CD4-positive, alpha-beta T cell (primary cell): ENCODE results near the gene IPO11. TPM values are rescaled to one million over a fixed set of nuclear protein-coding genes. Genes with fewer than 3 reads are reported as not detected.

ENCODE experiments used
- ATAC-seq: fragments of 200-7000 bp; cut with Tn5 transposase; one replicate; pipeline ENCODE4 v1.10.0; 2022; ENCODE audit warnings: mild to moderate bottlenecking; ENCODE audit not compliant: poor library complexity
- CTCF ChIA-PET: fragments of 350-600 bp; sonication (Branson Sonifier 250); formaldehyde crosslinking; loops from one replicate; lab custom pipeline; 2021; ENCODE audit warnings: antibody characterized with exemption, inconsistent platforms; lab: Charles Lee
- POLR2A ChIA-PET: fragments of 350-600 bp; sonication (Branson Sonifier 250); formaldehyde crosslinking; loops from one replicate; lab custom pipeline; 2021; ENCODE audit warnings: antibody characterized with exemption, inconsistent platforms; lab: Charles Lee
- DNase-seq, 14 experiments: peaks; one replicate each; pipeline ENCODE4 v3.0.0-alpha.2; 2013 to 2020; ENCODE audit warnings: mixed read lengths in 2 of 14
- H3K27ac ChIP-seq, 2 donors: one replicate each; pipeline versions ENCODE4 v1.5.1 to v1.7.0; 2013; ENCODE audit warnings: low read length in 2 of 2, low read depth in 1 of 2, mild to moderate bottlenecking in 1 of 2
- H3K27me3 ChIP-seq, 2 experiments: 1 replicate in 1 of 2; 2 replicates in 1 of 2; pipeline versions ENCODE4 v1.6.1 to v1.7.0; 2013; ENCODE audit warnings: low read length in 2 of 2, control low read depth in 1 of 2, mild to moderate bottlenecking in 1 of 2, moderate library complexity in 1 of 2; ENCODE audit not compliant: insufficient read depth in 2 of 2, control insufficient read depth in 1 of 2
- H3K36me3 ChIP-seq: one replicate; pipeline ENCODE4 v1.6.1; 2013; ENCODE audit warnings: low read length, control low read depth; ENCODE audit not compliant: insufficient read depth
- H3K4me1 ChIP-seq: one replicate; pipeline ENCODE4 v1.6.1; 2013; ENCODE audit warnings: low read length, control low read depth; ENCODE audit not compliant: insufficient read depth
- H3K4me3 ChIP-seq: one replicate; pipeline ENCODE4 v1.5.1; 2013; ENCODE audit warnings: mild to moderate bottlenecking, low read length, moderate library complexity
- H3K9me3 ChIP-seq, 2 experiments: 1 replicate in 1 of 2; 2 replicates in 1 of 2; pipeline versions ENCODE4 v1.6.1 to v1.7.0; 2013; ENCODE audit warnings: low read length in 2 of 2, mild to moderate bottlenecking in 2 of 2, control low read depth in 1 of 2, moderate library complexity in 1 of 2; ENCODE audit not compliant: control insufficient read depth in 1 of 2, insufficient read depth in 1 of 2
- H3K27ac Mint-ChIP-seq: one replicate; pipeline ENCODE4 v1.8.0; 2020; ENCODE audit warnings: mixed read lengths
- H3K27me3 Mint-ChIP-seq: one replicate; pipeline ENCODE4 v1.8.0; 2021; ENCODE audit warnings: mixed read lengths
- H3K36me3 Mint-ChIP-seq: one replicate; pipeline ENCODE4 v1.8.0; 2021; ENCODE audit warnings: low read depth, mixed read lengths
- H3K4me1 Mint-ChIP-seq: one replicate; pipeline ENCODE4 v1.8.0; 2021; ENCODE audit warnings: low read depth, mixed read lengths
- H3K4me3 Mint-ChIP-seq: one replicate; pipeline ENCODE4 v1.8.0; 2020; ENCODE audit warnings: mild to moderate bottlenecking, mixed read lengths
- H3K9me3 Mint-ChIP-seq: one replicate; pipeline ENCODE4 v1.8.0; 2020; ENCODE audit warnings: mixed read lengths
- intact Hi-C, 2 experiments: fragments of 100-400 bp; cut with DNase I in 1 of 2; cut with micrococcal nuclease in 1 of 2; formaldehyde crosslinking; loops; one replicate each; pipeline versions ENCODE4 v1.15.1 to v1.9.0; 2023 to 2025; cut with DNase I, micrococcal nuclease
- total RNA-seq, 174 experiments: library from RNA in 2 of 174; stranded (reverse) in 2 of 174; gene quantifications; one replicate each; pipeline ENCODE4 v1.2.3 and lab custom pipeline; 2021 to 2026
- TF ChIP-seq, protein P1 (sequence below): fragments of 200-600 bp; IDR thresholded peaks from one replicate; pipeline ENCODE4 v1.8.0; 2022; ENCODE audit warnings: antibody characterized with exemption, mild to moderate bottlenecking

Gene IPO11
- total RNA-seq, 2 experiments from 2014 or later, result 15.1 to 16.1 TPM

GRCh38 chr5:62642468-62642867 is 229.9 kb downstream of the IPO11 start:
- Mint-ChIP-seq H3K27ac (no peak overlapping the region), H3K36me3 (peaks cover 3% of the 10 kb centered on the region), H3K4me3 (no peak overlapping the region), H3K27me3 (no peaks in the 10 kb centered on the region), H3K4me1 (no peaks in the 10 kb centered on the region), H3K9me3 (no peaks in the 10 kb centered on the region)
- TF ChIP-seq, protein P1, sequence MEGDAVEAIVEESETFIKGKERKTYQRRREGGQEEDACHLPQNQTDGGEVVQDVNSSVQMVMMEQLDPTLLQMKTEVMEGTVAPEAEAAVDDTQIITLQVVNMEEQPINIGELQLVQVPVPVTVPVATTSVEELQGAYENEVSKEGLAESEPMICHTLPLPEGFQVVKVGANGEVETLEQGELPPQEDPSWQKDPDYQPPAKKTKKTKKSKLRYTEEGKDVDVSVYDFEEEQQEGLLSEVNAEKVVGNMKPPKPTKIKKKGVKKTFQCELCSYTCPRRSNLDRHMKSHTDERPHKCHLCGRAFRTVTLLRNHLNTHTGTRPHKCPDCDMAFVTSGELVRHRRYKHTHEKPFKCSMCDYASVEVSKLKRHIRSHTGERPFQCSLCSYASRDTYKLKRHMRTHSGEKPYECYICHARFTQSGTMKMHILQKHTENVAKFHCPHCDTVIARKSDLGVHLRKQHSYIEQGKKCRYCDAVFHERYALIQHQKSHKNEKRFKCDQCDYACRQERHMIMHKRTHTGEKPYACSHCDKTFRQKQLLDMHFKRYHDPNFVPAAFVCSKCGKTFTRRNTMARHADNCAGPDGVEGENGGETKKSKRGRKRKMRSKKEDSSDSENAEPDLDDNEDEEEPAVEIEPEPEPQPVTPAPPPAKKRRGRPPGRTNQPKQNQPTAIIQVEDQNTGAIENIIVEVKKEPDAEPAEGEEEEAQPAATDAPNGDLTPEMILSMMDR, result no peak
- H3K36me3 ChIP-seq, result no peaks in the 10 kb centered on the region
- CTCF ChIA-PET, result no interaction called here
- POLR2A ChIA-PET, result no interaction called here
- H3K27ac ChIP-seq, result no peak overlapping the region
- H3K9me3 ChIP-seq, result no peaks in the 10 kb centered on the region
- intact Hi-C loops, result no loop called here
- H3K4me1 ChIP-seq, result no peaks in the 10 kb centered on the region
- no peak overlapping the region for H3K4me3 ChIP-seq
- no peak for DNase-seq
- ATAC-seq, result no peak
- H3K27me3 ChIP-seq, result no peaks in the 10 kb centered on the region

DNA sequence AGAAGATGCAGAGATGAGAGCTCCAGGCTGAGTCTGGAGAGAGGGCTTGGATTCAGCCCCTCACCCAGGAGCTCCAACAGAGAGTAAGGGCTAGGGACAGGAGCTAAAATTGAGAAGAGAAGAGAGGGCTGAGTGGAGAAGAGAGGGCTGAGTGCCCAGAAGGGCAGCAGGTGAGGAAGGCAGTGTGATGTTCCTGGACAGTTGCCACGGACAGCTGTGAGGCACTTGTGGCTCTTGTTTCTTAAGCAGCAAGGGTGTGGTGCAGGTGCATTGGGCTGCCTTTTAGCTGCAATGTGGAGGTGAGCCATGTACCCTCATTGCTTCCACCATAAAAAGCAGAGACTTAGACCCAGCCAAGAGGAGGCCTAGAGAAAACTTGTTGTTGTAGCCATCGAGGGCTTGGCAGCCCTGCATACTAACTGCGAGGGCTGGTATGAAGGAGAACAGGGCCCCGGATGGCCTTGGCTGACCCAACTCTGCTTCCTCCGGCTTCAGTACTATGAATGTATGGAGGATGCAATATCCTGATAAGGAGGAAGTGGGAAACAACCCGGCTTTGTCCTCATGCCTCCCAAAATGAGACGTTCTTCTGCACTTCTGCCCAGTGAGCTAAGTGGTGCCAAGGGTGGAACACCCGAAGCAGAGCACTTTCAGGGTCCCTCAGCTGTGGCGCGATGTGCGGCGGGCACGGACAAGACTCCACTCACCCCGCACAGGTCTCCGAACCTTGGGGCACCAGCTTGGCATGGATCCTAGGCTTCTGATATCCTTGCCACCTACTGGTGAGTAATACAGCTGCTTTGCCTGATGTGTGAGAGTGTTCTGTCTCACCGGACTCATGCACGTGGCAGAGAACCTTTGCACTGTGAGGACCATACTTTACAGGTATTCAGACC is 231.2 kb downstream of the IPO11 start:
- H3K4me3 ChIP-seq, result no peak overlapping the region
- ATAC-seq, result no peak
- no peaks in the 10 kb centered on the region for H3K36me3 ChIP-seq
- POLR2A ChIA-PET, result no interaction called here
- intact Hi-C loops, result no loop called here
- no peak for DNase-seq
- H3K27me3 ChIP-seq, result no peaks in the 10 kb centered on the region
- H3K4me1 ChIP-seq, result no peaks in the 10 kb centered on the region
- Mint-ChIP-seq H3K9me3 (no peaks in the 10 kb centered on the region), H3K27ac (no peak overlapping the region), H3K27me3 (no peaks in the 10 kb centered on the region), H3K36me3 (no peaks in the 10 kb centered on the region), H3K4me3 (no peak overlapping the region), H3K4me1 (no peaks in the 10 kb centered on the region)
- no peaks in the 10 kb centered on the region for H3K9me3 ChIP-seq
- TF ChIP-seq, protein P1, result no peak
- H3K27ac ChIP-seq, result no peak overlapping the region
- CTCF ChIA-PET, result no interaction called here

DNA sequence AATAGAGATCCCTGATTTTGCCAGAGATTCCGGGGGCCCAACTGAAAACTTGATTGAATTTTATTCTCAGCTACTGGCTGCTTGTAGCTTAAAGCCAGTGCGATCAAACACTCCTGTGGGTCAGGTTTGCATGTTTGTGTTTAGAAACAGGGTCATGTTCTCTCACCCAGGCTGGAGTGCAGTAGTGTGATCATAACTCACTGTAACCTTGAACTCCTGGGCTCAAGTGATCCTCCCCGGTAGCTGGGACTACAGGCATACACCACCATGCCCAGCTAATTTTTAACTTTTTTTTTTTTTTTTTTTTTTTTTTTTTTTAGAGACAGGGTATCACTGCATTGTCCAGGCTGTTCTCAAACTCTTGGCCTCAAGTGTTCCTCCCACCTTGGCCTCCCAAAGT is 232.7 kb downstream of the IPO11 start:
- no peaks in the 10 kb centered on the region for H3K27me3 Mint-ChIP-seq
- ATAC-seq (no peak), DNase-seq (no peak)
- Histone ChIP-seq H3K4me1 (no peaks in the 10 kb centered on the region), H3K27me3 (no peaks in the 10 kb centered on the region), H3K27ac (no peak overlapping the region), H3K36me3 (no peaks in the 10 kb centered on the region), H3K4me3 (no peak overlapping the region), H3K9me3 (no peaks in the 10 kb centered on the region)
- ChIA-PET CTCF (no interaction called here), POLR2A (no interaction called here)
- no peaks in the 10 kb centered on the region for H3K9me3 Mint-ChIP-seq
- TF ChIP-seq, protein P1, result no peak
- H3K4me1 Mint-ChIP-seq, result no peaks in the 10 kb centered on the region
- no peak overlapping the region for H3K27ac Mint-ChIP-seq
- no peaks in the 10 kb centered on the region for H3K36me3 Mint-ChIP-seq
- intact Hi-C loops, result no loop called here
- H3K4me3 Mint-ChIP-seq, result no peak overlapping the region
